ENCODE results near the gene CCSER1.
"Not testable (repeated sequence)": the region's sequence is repeated elsewhere in the genome, so short reads cannot be mapped to it uniquely, and the experiment has no call there.

The CCSER1 gene

GRCh38 chr4:91358621-91359020 is 1231.4 kb downstream of the CCSER1 start:
- H3K79me1 ChIP-seq (ENCODE audit: low read length); H3K23ac ChIP-seq (ENCODE audit: low read length); H3K4me1 ChIP-seq (ENCODE audit: control insufficient read depth in 1 of 2, insufficient read depth in 2 of 2, low read length in 2 of 2); H2AFZ ChIP-seq (ENCODE audit: insufficient read depth, low read length, poor library complexity); DNase-seq; H2BK120ac ChIP-seq (ENCODE audit: insufficient read depth, low read length, poor library complexity); H3K9ac ChIP-seq (ENCODE audit: low read length); H4K91ac ChIP-seq (ENCODE audit: low read depth, low read length); H3K18ac ChIP-seq (ENCODE audit: low read length); H3K4me2 ChIP-seq (ENCODE audit: low read length); H4K12ac ChIP-seq (ENCODE audit: low read depth, low read length); H3K27me3 ChIP-seq (ENCODE audit: insufficient read depth, low read length); H2BK12ac ChIP-seq (ENCODE audit: low read length); H3K9me3 ChIP-seq (ENCODE audit: insufficient read depth, low read depth, low read length); H3K14ac ChIP-seq (ENCODE audit: low read length); H3K4me3 ChIP-seq (ENCODE audit: low read depth, low read length); H3K4ac ChIP-seq (ENCODE audit: low read depth, low read length); H2BK5ac ChIP-seq (ENCODE audit: low read depth, low read length, poor library complexity); H3K36me3 ChIP-seq (ENCODE audit: control insufficient read depth in 1 of 2, insufficient read depth in 2 of 2, low read length in 2 of 2); H4K8ac ChIP-seq (ENCODE audit: low read depth, low read length); H3K27ac ChIP-seq (ENCODE audit: low read depth, low read length); H3K79me2 ChIP-seq (ENCODE audit: control insufficient read depth, insufficient read depth, low read length, poor library complexity); H2AK5ac ChIP-seq (ENCODE audit: low read length): not testable (repeated sequence)
- no CpG with 5 or more reads among the region's 13 CpGs for WGBS (ENCODE audit: extremely low coverage, insufficient coverage, insufficient read length)

GRCh38 chr4:91359041-91360031 is 1232.1 kb downstream of the CCSER1 start:
- no peaks in the 10 kb centered on the region for H3K4me1 ChIP-seq (ENCODE audit: control insufficient read depth in 1 of 2, insufficient read depth in 2 of 2, low read length in 2 of 2)
- H4K91ac ChIP-seq (ENCODE audit: low read depth, low read length) = no peak overlapping the region
- H2AFZ ChIP-seq (ENCODE audit: insufficient read depth, low read length, poor library complexity) = no peak overlapping the region
- DNase-seq = no peak
- H3K9me3 ChIP-seq (ENCODE audit: insufficient read depth, low read depth, low read length) = peaks cover 3% of the 10 kb centered on the region
- no peak overlapping the region for H3K23ac ChIP-seq (ENCODE audit: low read length)
- H3K4me2 ChIP-seq (ENCODE audit: low read length) = no peak overlapping the region
- no peaks in the 10 kb centered on the region for H3K79me1 ChIP-seq (ENCODE audit: low read length)
- no peak overlapping the region for H3K4ac ChIP-seq (ENCODE audit: low read depth, low read length)
- no peak overlapping the region for H3K14ac ChIP-seq (ENCODE audit: low read length)
- H2BK120ac ChIP-seq (ENCODE audit: insufficient read depth, low read length, poor library complexity) = no peak overlapping the region
- no peaks in the 10 kb centered on the region for H3K27me3 ChIP-seq (ENCODE audit: insufficient read depth, low read length)
- WGBS (ENCODE audit: extremely low coverage, insufficient coverage, insufficient read length) = no CpG with 5 or more reads among the region's 8 CpGs
- H3K18ac ChIP-seq (ENCODE audit: low read length) = no peak overlapping the region
- H4K8ac ChIP-seq (ENCODE audit: low read depth, low read length) = no peak overlapping the region
- H3K79me2 ChIP-seq (ENCODE audit: control insufficient read depth, insufficient read depth, low read length, poor library complexity) = no peaks in the 10 kb centered on the region
- H3K27ac ChIP-seq (ENCODE audit: low read depth, low read length) = no peak overlapping the region
- H4K12ac ChIP-seq (ENCODE audit: low read depth, low read length) = no peak overlapping the region
- no peak overlapping the region for H3K4me3 ChIP-seq (ENCODE audit: low read depth, low read length)
- no peak overlapping the region for H2BK12ac ChIP-seq (ENCODE audit: low read length)
- no peak overlapping the region for H2AK5ac ChIP-seq (ENCODE audit: low read length)
- H3K36me3 ChIP-seq (ENCODE audit: control insufficient read depth in 1 of 2, insufficient read depth in 2 of 2, low read length in 2 of 2) = no peaks in the 10 kb centered on the region
- H2BK5ac ChIP-seq (ENCODE audit: low read depth, low read length, poor library complexity) = no peak overlapping the region
- H3K9ac ChIP-seq (ENCODE audit: low read length) = no peak overlapping the region

- Histone ChIP-seq H4K12ac (ENCODE audit: low read depth, low read length) (no peak overlapping the region), H2BK120ac (ENCODE audit: insufficient read depth, low read length, poor library complexity) (no peak overlapping the region), H3K9ac (ENCODE audit: low read length) (no peak overlapping the region), H3K4ac (ENCODE audit: low read depth, low read length) (no peak overlapping the region), H3K14ac (ENCODE audit: low read length) (no peak overlapping the region), H3K79me1 (ENCODE audit: low read length) (no peaks in the 10 kb centered on the region), H2AFZ (ENCODE audit: insufficient read depth, low read length, poor library complexity) (no peak overlapping the region), H2BK5ac (ENCODE audit: low read depth, low read length, poor library complexity) (no peak overlapping the region), H4K8ac (ENCODE audit: low read depth, low read length) (no peak overlapping the region), H3K27ac (ENCODE audit: low read depth, low read length) (no peak overlapping the region), H4K91ac (ENCODE audit: low read depth, low read length) (no peak overlapping the region), H2BK12ac (ENCODE audit: low read length) (no peak overlapping the region), H3K79me2 (ENCODE audit: control insufficient read depth, insufficient read depth, low read length, poor library complexity) (no peaks in the 10 kb centered on the region), H3K9me3 (ENCODE audit: insufficient read depth, low read depth, low read length) (peaks cover 3% of the 10 kb centered on the region), H2AK5ac (ENCODE audit: low read length) (no peak overlapping the region), H3K27me3 (ENCODE audit: insufficient read depth, low read length) (no peaks in the 10 kb centered on the region), H3K36me3 (ENCODE audit: control insufficient read depth in 1 of 2, insufficient read depth in 2 of 2, low read length in 2 of 2) (no peaks in the 10 kb centered on the region), H3K23ac (ENCODE audit: low read length) (no peak overlapping the region), H3K4me1 (ENCODE audit: control insufficient read depth in 1 of 2, insufficient read depth in 2 of 2, low read length in 2 of 2) (no peaks in the 10 kb centered on the region), H3K4me2 (ENCODE audit: low read length) (no peak overlapping the region), H3K4me3 (ENCODE audit: low read depth, low read length) (no peak overlapping the region), H3K18ac (ENCODE audit: low read length) (no peak overlapping the region)
- no CpG with 5 or more reads among the region's 1 CpG for WGBS (ENCODE audit: extremely low coverage, insufficient coverage, insufficient read length)
- no peak for DNase-seq
Observed at GRCh38 chr4:91362125-91362524, 1234.9 kb downstream of the CCSER1 start.

- Histone ChIP-seq H3K18ac (ENCODE audit: low read length) (no peak overlapping the region), H2AK5ac (ENCODE audit: low read length) (no peak overlapping the region), H3K4me3 (ENCODE audit: low read depth, low read length) (no peak overlapping the region), H3K79me1 (ENCODE audit: low read length) (no peaks in the 10 kb centered on the region), H3K4ac (ENCODE audit: low read depth, low read length) (no peak overlapping the region), H3K23ac (ENCODE audit: low read length) (no peak overlapping the region), H3K79me2 (ENCODE audit: control insufficient read depth, insufficient read depth, low read length, poor library complexity) (no peaks in the 10 kb centered on the region), H4K12ac (ENCODE audit: low read depth, low read length) (no peak overlapping the region), H2BK120ac (ENCODE audit: insufficient read depth, low read length, poor library complexity) (no peak overlapping the region), H2BK12ac (ENCODE audit: low read length) (no peak overlapping the region), H3K9me3 (ENCODE audit: insufficient read depth, low read depth, low read length) (no peaks in the 10 kb centered on the region), H3K4me2 (ENCODE audit: low read length) (no peak overlapping the region), H3K27me3 (ENCODE audit: insufficient read depth, low read length) (no peaks in the 10 kb centered on the region), H2BK5ac (ENCODE audit: low read depth, low read length, poor library complexity) (no peak overlapping the region), H4K91ac (ENCODE audit: low read depth, low read length) (no peak overlapping the region), H4K8ac (ENCODE audit: low read depth, low read length) (no peak overlapping the region), H3K36me3 (ENCODE audit: control insufficient read depth in 1 of 2, insufficient read depth in 2 of 2, low read length in 2 of 2) (no peaks in the 10 kb centered on the region), H3K14ac (ENCODE audit: low read length) (no peak overlapping the region), H3K9ac (ENCODE audit: low read length) (no peak overlapping the region), H2AFZ (ENCODE audit: insufficient read depth, low read length, poor library complexity) (no peak overlapping the region), H3K4me1 (ENCODE audit: control insufficient read depth in 1 of 2, insufficient read depth in 2 of 2, low read length in 2 of 2) (no peaks in the 10 kb centered on the region), H3K27ac (ENCODE audit: low read depth, low read length) (no peak overlapping the region)
- DNase-seq = no peak
Observed at GRCh38 chr4:91366554-91366953, 1239.4 kb downstream of the CCSER1 start.

Measured in trophoblast cell (in vitro differentiated cells and primary cell).